Measurements from ENCODE around the gene COBL.

DNA sequence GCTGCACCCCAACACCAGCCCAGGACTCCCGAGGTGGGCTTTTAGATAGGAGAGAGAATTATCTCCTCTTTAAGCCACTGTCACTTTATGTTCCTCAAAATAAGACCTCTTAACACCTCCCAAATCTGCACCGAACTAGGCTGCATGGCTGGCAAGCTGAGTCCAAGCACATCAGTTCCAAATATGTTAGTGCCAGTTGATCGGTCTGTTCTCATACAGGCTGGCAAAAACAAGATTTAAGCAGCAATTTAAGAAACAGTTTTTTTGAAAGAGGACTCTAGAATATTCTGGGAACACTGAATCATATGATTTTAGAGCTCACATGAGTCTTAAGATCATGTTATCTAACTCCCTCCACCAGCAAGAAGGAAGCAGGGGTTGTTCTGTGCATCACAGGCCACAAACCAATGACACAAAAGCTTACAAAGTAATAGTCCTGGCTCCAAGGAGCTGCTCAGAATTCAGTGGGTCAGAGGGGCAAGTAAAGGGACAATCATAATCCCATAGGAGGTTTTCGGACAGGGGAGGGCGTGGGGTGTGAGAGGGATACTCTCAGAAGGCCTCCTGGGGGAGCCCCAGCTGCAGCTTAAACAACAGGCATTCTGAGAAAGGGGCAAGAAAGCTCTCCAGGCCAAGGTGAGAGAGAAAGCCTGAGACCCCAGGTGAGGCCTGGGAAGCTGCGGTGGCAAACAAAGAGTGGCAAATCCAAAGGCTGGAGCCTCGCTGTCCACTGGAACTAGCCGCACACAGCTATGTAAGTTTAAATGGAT, 7.1 kb downstream of the COBL start:
- TF ChIP-seq, protein P1, sequence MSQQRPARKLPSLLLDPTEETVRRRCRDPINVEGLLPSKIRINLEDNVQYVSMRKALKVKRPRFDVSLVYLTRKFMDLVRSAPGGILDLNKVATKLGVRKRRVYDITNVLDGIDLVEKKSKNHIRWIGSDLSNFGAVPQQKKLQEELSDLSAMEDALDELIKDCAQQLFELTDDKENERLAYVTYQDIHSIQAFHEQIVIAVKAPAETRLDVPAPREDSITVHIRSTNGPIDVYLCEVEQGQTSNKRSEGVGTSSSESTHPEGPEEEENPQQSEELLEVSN (IDR thresholded peaks at IDR 0.05; ENCODE audit: borderline replicate concordance in 1 of 2, extremely low read depth in 1 of 2, insufficient read depth in 1 of 2, insufficient read length in 1 of 2, low read depth in 1 of 2, low read length in 1 of 2, poor library complexity in 1 of 2, severe bottlenecking in 1 of 2): no peak
- TF ChIP-seq JUN (IDR thresholded peaks at IDR 0.05; ENCODE audit: borderline replicate concordance, low read depth, low read length) (no peak), JUN (CRISPR knock-in tag; IDR thresholded peaks at IDR 0.05; ENCODE audit: borderline replicate concordance) (no peak), HNRNPLL (IDR thresholded peaks at IDR 0.05; ENCODE audit: low read depth, low read length, poor library complexity, severe bottlenecking) (no peak), JUNB (CRISPR knock-in tag; conservative IDR thresholded peaks at IDR 0.05) (no peak), MAFK (IDR thresholded peaks at IDR 0.05; ENCODE audit: low read length) (no peak), ZNF133 (CRISPR knock-in tag; IDR thresholded peaks at IDR 0.05) (no peak), SMAD3 (CRISPR knock-in tag; conservative IDR thresholded peaks at IDR 0.05) (no peak), MYC (IDR thresholded peaks at IDR 0.05; ENCODE audit: low read depth, low read length) (no peak), MYC (CRISPR knock-in tag; IDR thresholded peaks at IDR 0.05; ENCODE audit: borderline replicate concordance, low read depth) (no peak), SIN3A (IDR thresholded peaks at IDR 0.05; ENCODE audit: borderline replicate concordance in 2 of 2, control insufficient read depth in 1 of 2, low read depth in 2 of 2, low read length in 2 of 2) (no peak)
